HCT116 (cell line): ENCODE data around the gene HTRA3. TPM values are rescaled to one million over a fixed set of nuclear protein-coding genes. Genes with fewer than 3 reads are reported as not detected.

Experiments
- ATAC-seq: fragments of 200-7000 bp; cut with Tn5 transposase; 2 replicates; pipeline ENCODE4 v1.9.1; 2020; ENCODE audit warnings: mild to moderate bottlenecking, moderate library complexity
- BruUV-seq: library from RNA; stranded (reverse); fragments of 400-500 nt; replicated peaks from 2 replicates; lab custom pipeline; 2021; lab: Mats Ljungman, UMichigan
- CTCF ChIA-PET: fragments of 300-600 bp; sonication (Branson Sonifier 250); formaldehyde crosslinking; loops from one replicate; lab custom pipeline; 2021; ENCODE audit warnings: antibody characterized with exemption; lab: Charles Lee
- POLR2A ChIA-PET: fragments of 300-600, 350-600 bp; sonication (Branson Sonifier 250); formaldehyde crosslinking; loops from one replicate; lab custom pipeline; 2021; ENCODE audit warnings: antibody characterized with exemption; lab: Charles Lee
- RAD21 ChIA-PET, 2 experiments: fragments of 300-600 bp; sonication (Branson Sonifier 250); formaldehyde crosslinking; loops; one replicate each; lab custom pipeline; 2023; ENCODE audit warnings: low total read pairs in 2 of 2; ENCODE audit not compliant: uncharacterized antibody in 2 of 2, unreplicated experiment in 2 of 2, low non-redundant PET in 1 of 2; lab: Charles Lee
- DNase-seq: peaks from one replicate; pipeline ENCODE4 v3.0.0-alpha.2; 2010; ENCODE audit warnings: low read depth, low spot score
- H2AFZ ChIP-seq: fragments of 200-600 bp; shearing (Covaris generic), sonication (generic); 2 replicates; pipeline ENCODE4 v1.6.1; 2017; ENCODE audit warnings: low read depth, mixed run types, mixed read lengths, antibody characterized with exemption, low read length; ENCODE audit not compliant: poor library complexity, severe bottlenecking
- H3K27ac ChIP-seq: 2 replicates; pipeline ENCODE4 v1.5.1; 2012; ENCODE audit warnings: low read depth, low read length
- H3K27me3 ChIP-seq: fragments of 200-600 bp; sonication (generic); 2 replicates; pipeline ENCODE4 v1.6.1; 2016; ENCODE audit warnings: mixed run types, low read length, mixed read lengths; ENCODE audit not compliant: insufficient read depth
- H3K36me3 ChIP-seq, 2 experiments: fragments of 200-500 bp in 1 of 2; fragments of 200-600 bp in 1 of 2; sonication (Bioruptor generic) in 1 of 2; sonication (generic) in 1 of 2; 2 replicates each; pipeline versions ENCODE4 v1.5.1 to v1.6.1; 2014 to 2016; ENCODE audit warnings: low read length in 2 of 2, inconsistent platforms in 1 of 2, mixed read lengths in 1 of 2, mixed run types in 1 of 2; ENCODE audit not compliant: insufficient read depth in 2 of 2, control insufficient read depth in 1 of 2
- H3K4me1 ChIP-seq, 2 experiments: fragments of 200-600 bp in 1 of 2; sonication (generic) in 1 of 2; 2 replicates each; pipeline versions ENCODE4 v1.5.1 to v1.6.1; 2012 to 2017; ENCODE audit warnings: low read length in 2 of 2, inconsistent platforms in 1 of 2, mild to moderate bottlenecking in 1 of 2, mixed read lengths in 1 of 2, mixed run types in 1 of 2, moderate library complexity in 1 of 2; ENCODE audit not compliant: insufficient read depth in 2 of 2, control insufficient read depth in 1 of 2
- H3K4me2 ChIP-seq: fragments of 200-600 bp; sonication (generic); 2 replicates; pipeline ENCODE4 v1.6.1; 2017; ENCODE audit warnings: mixed run types, low read length, mixed read lengths
- H3K4me3 ChIP-seq, 2 experiments: fragments of 200-600 bp in 1 of 2; sonication (generic) in 1 of 2; replicated peaks in 1 of 2; 2 replicates each; pipeline ENCODE4 v1.5.1; 2011 to 2016; ENCODE audit warnings: low read length in 2 of 2, control low read depth in 1 of 2, low read depth in 1 of 2, mild to moderate bottlenecking in 1 of 2, mixed read lengths in 1 of 2, mixed run types in 1 of 2
- H3K79me2 ChIP-seq: fragments of 200-600 bp; sonication (generic); 2 replicates; pipeline ENCODE4 v1.6.1; 2017; ENCODE audit warnings: mild to moderate bottlenecking, mixed run types, low read length, moderate library complexity, mixed read lengths; ENCODE audit not compliant: insufficient read depth
- H3K9ac ChIP-seq: fragments of 200-600 bp; sonication (generic); 2 replicates; pipeline ENCODE4 v1.6.1; 2016; ENCODE audit warnings: low read length, mixed read lengths
- H3K9me2 ChIP-seq: fragments of 200-600 bp; sonication (generic), shearing (Covaris generic); 2 replicates; pipeline ENCODE4 v1.6.1; 2017; ENCODE audit warnings: mixed run types, mild to moderate bottlenecking, moderate library complexity; ENCODE audit not compliant: insufficient read depth
- H3K9me3 ChIP-seq, 2 experiments: fragments of 200-500 bp in 1 of 2; fragments of 200-600 bp in 1 of 2; sonication (Bioruptor generic) in 1 of 2; sonication (generic) in 1 of 2; 2 replicates each; pipeline ENCODE4 v1.6.1; 2014 to 2017; ENCODE audit warnings: low read length in 2 of 2, mixed read lengths in 2 of 2, inconsistent platforms in 1 of 2, low read depth in 1 of 2, mild to moderate bottlenecking in 1 of 2, mixed run types in 1 of 2, moderate library complexity in 1 of 2; ENCODE audit not compliant: control insufficient read depth in 1 of 2, insufficient read depth in 1 of 2
- H4K20me1 ChIP-seq: fragments of 200-600 bp; sonication (generic), shearing (Covaris generic); 2 replicates; pipeline ENCODE4 v1.6.1; 2017; ENCODE audit warnings: mixed run types, mild to moderate bottlenecking, moderate library complexity; ENCODE audit not compliant: insufficient read depth
- CBX3 ChIP-seq: IDR thresholded peaks from 2 replicates; pipeline ENCODE4 v1.6.1; 2012; ENCODE audit warnings: low read depth
- CTCF ChIP-seq, 3 experiments: fragments of 200-600 bp in 1 of 3; sonication (generic) in 1 of 3; IDR thresholded peaks in 2 of 3; conservative IDR thresholded peaks in 1 of 3; 2 replicates each; pipeline ENCODE4 v1.5.1; 2012 to 2017; ENCODE audit warnings: low read depth in 2 of 3, low read length in 2 of 3, antibody characterized with exemption in 1 of 3, borderline replicate concordance in 1 of 3, control low read depth in 1 of 3, mild to moderate bottlenecking in 1 of 3, mixed read lengths in 1 of 3, mixed run types in 1 of 3, moderate library complexity in 1 of 3; ENCODE audit not compliant: insufficient read depth in 1 of 3
- EZH2phosphoT487 ChIP-seq: fragments of 200-600 bp; IDR thresholded peaks from 2 replicates; pipeline ENCODE4 v1.6.1; 2018; ENCODE audit warnings: antibody characterized with exemption, borderline replicate concordance
- MAX ChIP-seq: IDR thresholded peaks from 2 replicates; pipeline ENCODE4 v1.6.1; 2012
- RAD21 ChIP-seq: IDR thresholded peaks from 2 replicates; pipeline ENCODE4 v1.6.1; 2012; ENCODE audit warnings: low read depth, mild to moderate bottlenecking
- REST ChIP-seq: IDR thresholded peaks from 2 replicates; pipeline ENCODE4 v1.6.1; 2012; ENCODE audit warnings: low read depth
- SIN3A ChIP-seq: IDR thresholded peaks from 2 replicates; pipeline ENCODE4 v1.6.1; 2012; ENCODE audit warnings: low read depth
- ZFX ChIP-seq: fragments of 450-650 bp; IDR thresholded peaks from 2 replicates; pipeline ENCODE4 v1.6.1; 2017
- ZNF274 ChIP-seq: fragments of 200-500 bp; sonication (Bioruptor generic); IDR thresholded peaks from 2 replicates; pipeline ENCODE4 v1.6.1; 2014; ENCODE audit warnings: mild to moderate bottlenecking, low read depth, low read length, inconsistent platforms
- intact Hi-C: fragments of 100-400 bp; cut with micrococcal nuclease; formaldehyde crosslinking; loops from 2 replicates; pipeline ENCODE4 v1.10.0; 2022
- total RNA-seq: library from RNA; stranded (reverse); gene quantifications from one replicate; pipeline ENCODE4 v1.2.1, GENCODE V29; 2021; ENCODE audit not compliant: unreplicated experiment

The HTRA3 gene
- total RNA-seq, 1 experiment from 2014 or later: not detected

- H3K9me3 ChIP-seq: no peaks in the 10 kb centered on the region
- no peak overlapping the region for H3K27ac ChIP-seq
- DNase-seq: no peak
- no peak for ATAC-seq
- H4K20me1 ChIP-seq: no peaks in the 10 kb centered on the region
- H3K36me3 ChIP-seq: no peaks in the 10 kb centered on the region
- ChIA-PET CTCF (no interaction called here), POLR2A (no interaction called here), RAD21 (no interaction called here)
- no peaks in the 10 kb centered on the region for H3K79me2 ChIP-seq
- peaks cover 0 to 11% of the 10 kb centered on the region in 2 experiments; a peak in 2 of 4 replicates for H3K4me1 ChIP-seq
- H3K27me3 ChIP-seq: no peaks in the 10 kb centered on the region
- H3K4me2 ChIP-seq: no peak overlapping the region
- H3K9me2 ChIP-seq: no peaks in the 10 kb centered on the region
- no peak overlapping the region for H3K4me3 ChIP-seq
- BruUV-seq: no TSS peak
- intact Hi-C loops: no loop called here
- H2AFZ ChIP-seq: no peak overlapping the region
- H3K9ac ChIP-seq: no peak overlapping the region
- no peak for TF ChIP-seq MAX
- TF ChIP-seq RAD21: no peak
- no peak for TF ChIP-seq ZNF274
- TF ChIP-seq EZH2phosphoT487: no peak
- no peak for TF ChIP-seq SIN3A
- TF ChIP-seq CTCF (IDR thresholded peaks at IDR 0.05 in 2 of 3, conservative IDR thresholded peaks at IDR 0.05 in 1 of 3; ENCODE audit: borderline replicate concordance in 1 of 3, insufficient read depth in 1 of 3, low read depth in 2 of 3, low read length in 2 of 3): no peak
- TF ChIP-seq CBX3: no peak
- no peak for TF ChIP-seq REST
- no peak for TF ChIP-seq ZFX
These were observed 10.8 kb downstream of the HTRA3 start for GRCh38 chr4:8280158-8280875.
